Measurements from ENCODE around the gene ASPSCR1.

ASPSCR1 gene

GRCh38 chr17:82061047-82061925 lies 83.9 kb downstream of the ASPSCR1 start:
- H3K9me3 ChIP-seq (ENCODE audit: control insufficient read depth in 1 of 2, low read length in 2 of 2) = no peaks in the 10 kb centered on the region
- no peak overlapping the region for H3K27ac ChIP-seq (ENCODE audit: low read length)
- no peak overlapping the region for H3K4me3 ChIP-seq (ENCODE audit: low read depth in 1 of 2, low read length in 2 of 2)
- H3K36me3 ChIP-seq (ENCODE audit: control insufficient read depth in 1 of 2, insufficient read depth in 2 of 2, low read length in 2 of 2) = peaks cover 20 to 75% of the 10 kb centered on the region in 2 donors
- H3K4me1 ChIP-seq (ENCODE audit: control insufficient read depth in 1 of 2, insufficient read depth in 2 of 2, low read length in 2 of 2) = peaks cover 3 to 27% of the 10 kb centered on the region in 2 donors
- no peaks in the 10 kb centered on the region for H3K27me3 ChIP-seq (ENCODE audit: low read depth, low read length)

- Histone ChIP-seq H3K4me3 (ENCODE audit: low read depth in 1 of 2, low read length in 2 of 2) (no peak overlapping the region), H3K36me3 (ENCODE audit: control insufficient read depth in 1 of 2, insufficient read depth in 2 of 2, low read length in 2 of 2) (peaks cover 20 to 65% of the 10 kb centered on the region in 2 donors), H3K27ac (ENCODE audit: low read length) (no peak overlapping the region), H3K9me3 (ENCODE audit: control insufficient read depth in 1 of 2, low read length in 2 of 2) (no peaks in the 10 kb centered on the region), H3K4me1 (ENCODE audit: control insufficient read depth in 1 of 2, insufficient read depth in 2 of 2, low read length in 2 of 2) (peaks cover 3 to 29% of the 10 kb centered on the region in 2 donors), H3K27me3 (ENCODE audit: low read depth, low read length) (no peaks in the 10 kb centered on the region)
Measured at GRCh38 chr17:82062076-82062983, 84.9 kb downstream of the ASPSCR1 start.

- peaks cover 20 to 59% of the 10 kb centered on the region in 2 donors for H3K36me3 ChIP-seq (ENCODE audit: control insufficient read depth in 1 of 2, insufficient read depth in 2 of 2, low read length in 2 of 2)
- H3K4me1 ChIP-seq (ENCODE audit: control insufficient read depth in 1 of 2, insufficient read depth in 2 of 2, low read length in 2 of 2) = peaks cover 3 to 29% of the 10 kb centered on the region in 2 donors
- H3K9me3 ChIP-seq (ENCODE audit: control insufficient read depth in 1 of 2, low read length in 2 of 2) = no peaks in the 10 kb centered on the region
- H3K27ac ChIP-seq (ENCODE audit: low read length) = no peak overlapping the region
- H3K27me3 ChIP-seq (ENCODE audit: low read depth, low read length) = no peaks in the 10 kb centered on the region
- no peak overlapping the region for H3K4me3 ChIP-seq (ENCODE audit: low read depth in 1 of 2, low read length in 2 of 2)
Measured at GRCh38 chr17:82062984-82063368, 85.5 kb downstream of the ASPSCR1 start.

- H3K36me3 ChIP-seq (ENCODE audit: control insufficient read depth in 1 of 2, insufficient read depth in 2 of 2, low read length in 2 of 2) = peaks cover 20 to 55% of the 10 kb centered on the region in 2 donors
Measured at GRCh38 chr17:82063424-82064415, 86.3 kb downstream of the ASPSCR1 start.

GRCh38 chr17:82064433-82065192 lies 87.2 kb downstream of the ASPSCR1 start:
- no peaks in the 10 kb centered on the region for H3K9me3 ChIP-seq (ENCODE audit: control insufficient read depth in 1 of 2, low read length in 2 of 2)
- H3K27ac ChIP-seq (ENCODE audit: low read length) = no peak overlapping the region
- peaks cover 18 to 46% of the 10 kb centered on the region in 2 donors for H3K36me3 ChIP-seq (ENCODE audit: control insufficient read depth in 1 of 2, insufficient read depth in 2 of 2, low read length in 2 of 2)
- peak overlapping the region; percentile 69 to 95 for H3K4me3 ChIP-seq (ENCODE audit: low read depth in 1 of 2, low read length in 2 of 2)
- H3K27me3 ChIP-seq (ENCODE audit: low read depth, low read length) = no peaks in the 10 kb centered on the region
- peaks cover 3 to 29% of the 10 kb centered on the region in 2 donors for H3K4me1 ChIP-seq (ENCODE audit: control insufficient read depth in 1 of 2, insufficient read depth in 2 of 2, low read length in 2 of 2)

More at GRCh38 chr17:82063424-82064415, 86.3 kb downstream of the ASPSCR1 start:
- H3K9me3 ChIP-seq (ENCODE audit: control insufficient read depth in 1 of 2, low read length in 2 of 2) = no peaks in the 10 kb centered on the region
- no peak overlapping the region for H3K27ac ChIP-seq (ENCODE audit: low read length)
- peaks cover 3 to 29% of the 10 kb centered on the region in 2 donors for H3K4me1 ChIP-seq (ENCODE audit: control insufficient read depth in 1 of 2, insufficient read depth in 2 of 2, low read length in 2 of 2)
- H3K27me3 ChIP-seq (ENCODE audit: low read depth, low read length) = no peaks in the 10 kb centered on the region
- H3K4me3 ChIP-seq (ENCODE audit: low read depth in 1 of 2, low read length in 2 of 2) = peak overlapping the region; percentile 69 to 95

GRCh38 chr17:82065193-82065637 lies 87.8 kb downstream of the ASPSCR1 start:
- no peak overlapping the region for H3K27ac ChIP-seq (ENCODE audit: low read length)

GRCh38 chr17:82065638-82066303 lies 88.3 kb downstream of the ASPSCR1 start, which contains the start of gene DUS1L:
Gene DUS1L (minus strand): TSS chr17:82065804. CDS start chr17:82065059, 745 bp downstream.
- H3K36me3 ChIP-seq (ENCODE audit: control insufficient read depth in 1 of 2, insufficient read depth in 2 of 2, low read length in 2 of 2) = peaks cover 9 to 35% of the 10 kb centered on the region in 2 donors
- H3K27ac ChIP-seq (ENCODE audit: low read length) = peak within 1 kb of the TSS; percentile 20
- no peaks in the 10 kb centered on the region for H3K27me3 ChIP-seq (ENCODE audit: low read depth, low read length)
- peak within 1 kb of the TSS; percentile 69 to 95 for H3K4me3 ChIP-seq (ENCODE audit: low read depth in 1 of 2, low read length in 2 of 2)
- H3K4me1 ChIP-seq (ENCODE audit: control insufficient read depth in 1 of 2, insufficient read depth in 2 of 2, low read length in 2 of 2) = peaks cover 3 to 29% of the 10 kb centered on the region in 2 donors
- no peaks in the 10 kb centered on the region for H3K9me3 ChIP-seq (ENCODE audit: control insufficient read depth in 1 of 2, low read length in 2 of 2)

More at GRCh38 chr17:82065193-82065637, 87.8 kb downstream of the ASPSCR1 start:
- Histone ChIP-seq H3K27me3 (ENCODE audit: low read depth, low read length) (no peaks in the 10 kb centered on the region), H3K4me3 (ENCODE audit: low read depth in 1 of 2, low read length in 2 of 2) (peak overlapping the region; percentile 69 to 95), H3K36me3 (ENCODE audit: control insufficient read depth in 1 of 2, insufficient read depth in 2 of 2, low read length in 2 of 2) (peaks cover 13 to 40% of the 10 kb centered on the region in 2 donors), H3K9me3 (ENCODE audit: control insufficient read depth in 1 of 2, low read length in 2 of 2) (no peaks in the 10 kb centered on the region), H3K4me1 (ENCODE audit: control insufficient read depth in 1 of 2, insufficient read depth in 2 of 2, low read length in 2 of 2) (peaks cover 3 to 29% of the 10 kb centered on the region in 2 donors)

Measured in muscle layer of duodenum (tissue), 2 donors.